GM10266 (cell line): Measurements from ENCODE around the gene SLC43A1.

ENCODE experiments used
- DNase-seq: peaks from one replicate; pipeline ENCODE4 v3.0.0; 2012; ENCODE audit errors: extremely low spot score
- CTCF ChIP-seq: IDR thresholded peaks from 2 replicates; pipeline ENCODE4 v1.5.1; 2012; ENCODE audit warnings: mild to moderate bottlenecking, low read depth; ENCODE audit not compliant: control insufficient read depth, insufficient read depth; ENCODE audit errors: missing control alignments

SLC43A1 gene

GRCh38 chr11:57529012-57529411 is 13.5 kb upstream of the SLC43A1 start:
- DNase-seq = no peak
- no peak for TF ChIP-seq CTCF

GRCh38 chr11:57527056-57527631 is 11.6 kb upstream of the SLC43A1 start:
- TF ChIP-seq CTCF = peak; percentile 94
- peak; percentile 44 for DNase-seq

- TF ChIP-seq CTCF = no peak
- no peak for DNase-seq
These were observed 7.9 kb upstream of the SLC43A1 start for GRCh38 chr11:57523419-57523818.

GRCh38 chr11:57521116-57521515 is 5.6 kb upstream of the SLC43A1 start:
- TF ChIP-seq CTCF = no peak
- no peak for DNase-seq

- no peak for DNase-seq
- no peak for TF ChIP-seq CTCF
These were observed 550 bp upstream of the SLC43A1 start for GRCh38 chr11:57516061-57516443.

GRCh38 chr11:57514538-57515331 is 767 bp downstream of the SLC43A1 start:
- peak; percentile 69 for DNase-seq
- TF ChIP-seq CTCF = no peak

GRCh38 chr11:57513911-57514537 is 1.5 kb downstream of the SLC43A1 start:
- no peak for DNase-seq

More at GRCh38 chr11:57513911-57514537, 1.5 kb downstream of the SLC43A1 start:
- TF ChIP-seq CTCF = no peak
